OCI-LY7 (cell line): ENCODE measurements around the gene ARMC5.

ENCODE experiments used
- EZH2phosphoT487 ChIP-seq: fragments of 200-600 bp; sonication (generic); IDR thresholded peaks from 2 replicates; pipeline ENCODE4 v1.6.1; 2018; ENCODE audit warnings: low read depth, borderline replicate concordance, mild to moderate bottlenecking, mixed run types, antibody characterized with exemption, low read length, moderate library complexity, mixed read lengths
- TF ChIP-seq, protein P1 (sequence below): fragments of 200-600 bp; sonication (generic); conservative IDR thresholded peaks from 2 replicates; pipeline ENCODE4 v1.5.1; 2014; ENCODE audit warnings: mild to moderate bottlenecking, antibody characterized with exemption, low read length, moderate library complexity, mixed read lengths

DNA sequence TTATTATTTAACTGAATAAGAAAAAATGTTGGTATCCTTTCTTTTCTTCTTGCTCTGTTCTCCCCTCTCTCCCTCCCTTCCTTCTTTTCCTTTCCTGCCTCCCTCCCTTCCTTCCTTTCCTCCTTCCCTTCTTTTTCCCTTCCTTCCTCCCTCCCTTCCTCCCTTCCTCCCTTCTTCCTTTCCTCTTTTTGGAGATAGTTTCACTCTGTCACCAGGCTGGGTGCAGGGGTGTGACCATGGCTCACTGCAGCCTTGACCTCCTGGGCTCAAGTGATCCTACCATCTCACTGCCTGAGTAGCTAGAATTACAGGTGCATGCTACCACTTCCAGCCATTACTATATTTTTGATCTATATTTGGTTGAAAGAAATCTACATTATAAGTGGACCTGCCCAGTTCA, 54.6 kb downstream of the ARMC5 start:
- TF ChIP-seq, protein P1, sequence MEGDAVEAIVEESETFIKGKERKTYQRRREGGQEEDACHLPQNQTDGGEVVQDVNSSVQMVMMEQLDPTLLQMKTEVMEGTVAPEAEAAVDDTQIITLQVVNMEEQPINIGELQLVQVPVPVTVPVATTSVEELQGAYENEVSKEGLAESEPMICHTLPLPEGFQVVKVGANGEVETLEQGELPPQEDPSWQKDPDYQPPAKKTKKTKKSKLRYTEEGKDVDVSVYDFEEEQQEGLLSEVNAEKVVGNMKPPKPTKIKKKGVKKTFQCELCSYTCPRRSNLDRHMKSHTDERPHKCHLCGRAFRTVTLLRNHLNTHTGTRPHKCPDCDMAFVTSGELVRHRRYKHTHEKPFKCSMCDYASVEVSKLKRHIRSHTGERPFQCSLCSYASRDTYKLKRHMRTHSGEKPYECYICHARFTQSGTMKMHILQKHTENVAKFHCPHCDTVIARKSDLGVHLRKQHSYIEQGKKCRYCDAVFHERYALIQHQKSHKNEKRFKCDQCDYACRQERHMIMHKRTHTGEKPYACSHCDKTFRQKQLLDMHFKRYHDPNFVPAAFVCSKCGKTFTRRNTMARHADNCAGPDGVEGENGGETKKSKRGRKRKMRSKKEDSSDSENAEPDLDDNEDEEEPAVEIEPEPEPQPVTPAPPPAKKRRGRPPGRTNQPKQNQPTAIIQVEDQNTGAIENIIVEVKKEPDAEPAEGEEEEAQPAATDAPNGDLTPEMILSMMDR, result no peak
- no peak for TF ChIP-seq EZH2phosphoT487
